HG03064 (cell line): ENCODE data around the gene PPP1R12B.
"Not testable (repeated sequence)": the region's sequence is repeated elsewhere in the genome, so short reads cannot be mapped to it uniquely, and the experiment has no call there.

Experiments used
- ATAC-seq: cut with Tn5 transposase; IDR thresholded peaks from one replicate; pipeline ENCODE4 v1.9.1; 2021; ENCODE audit warnings: low read depth; ENCODE audit not compliant: unreplicated experiment

Gene PPP1R12B

DNA sequence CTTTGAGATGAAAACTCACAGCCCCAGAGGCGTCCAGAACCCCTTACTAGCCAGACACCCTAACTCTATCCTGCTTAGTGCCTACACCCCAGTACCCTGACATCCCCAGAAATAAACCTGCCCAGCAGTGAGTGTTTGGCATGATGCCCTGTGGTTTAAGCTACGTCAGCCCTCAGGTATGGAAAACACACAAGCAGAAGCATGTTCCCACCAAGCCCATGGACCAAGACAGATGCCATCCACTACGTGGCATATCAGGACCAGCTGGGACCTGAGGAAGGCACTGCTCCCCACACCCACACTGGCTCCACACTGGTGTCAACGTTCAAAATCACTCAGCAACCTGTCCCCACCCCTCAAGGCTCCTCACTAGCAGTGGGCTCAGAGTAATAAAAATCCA, 245.3 kb downstream of the PPP1R12B start:
- ATAC-seq, result no peak

DNA sequence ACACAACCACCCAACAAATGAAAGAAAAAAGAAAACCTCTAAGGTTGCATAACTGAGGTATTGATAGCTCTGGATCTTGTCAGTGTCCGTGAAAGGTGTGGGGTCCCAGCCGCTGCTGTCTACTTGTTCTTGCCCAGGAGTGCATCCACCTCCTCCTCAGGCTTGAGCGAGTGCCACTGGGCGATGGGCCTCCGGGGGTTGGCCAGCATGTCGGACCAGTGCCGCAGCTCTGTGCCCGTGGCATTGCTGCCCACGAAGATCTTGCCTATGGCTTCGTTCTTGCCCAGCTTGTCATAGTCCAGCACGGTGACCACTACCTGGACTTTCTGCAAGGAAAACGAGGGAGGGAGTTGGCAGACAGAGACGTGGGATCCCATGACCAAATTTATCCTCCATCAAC, 248.1 kb downstream of the PPP1R12B start:
- no peak for ATAC-seq

DNA sequence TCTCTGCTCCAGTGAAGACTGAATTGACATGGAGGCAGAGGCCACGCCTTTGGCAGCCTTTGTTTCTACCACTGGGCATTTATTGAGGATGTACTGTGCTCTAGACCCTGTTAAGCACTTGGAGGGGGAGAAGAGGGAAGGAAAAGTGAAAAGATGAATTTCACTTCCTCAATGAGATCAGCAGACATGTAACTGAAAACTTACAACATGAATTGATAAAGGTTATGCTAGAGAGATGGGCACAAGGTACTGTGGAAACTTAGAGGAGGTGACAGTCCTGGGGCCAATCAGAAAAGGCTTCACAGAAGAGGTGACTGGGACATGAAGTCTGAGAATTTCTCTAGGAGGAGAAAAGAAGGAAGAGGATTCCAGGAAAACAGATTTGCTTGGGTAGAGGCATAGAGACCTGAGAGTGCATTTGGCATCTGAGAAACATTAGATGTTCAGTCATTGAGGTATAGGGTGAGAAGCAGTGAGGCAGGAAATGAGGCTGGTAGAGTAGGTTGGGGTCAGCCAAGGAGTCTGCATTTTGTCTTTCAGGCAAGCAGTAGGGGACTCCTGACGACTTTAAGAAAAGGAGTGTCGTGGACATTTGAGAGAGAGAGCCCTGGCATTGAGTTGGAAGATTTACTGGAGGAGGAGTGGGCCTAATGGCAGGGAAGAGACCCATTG, 248.7 kb downstream of the PPP1R12B start:
- no peak for ATAC-seq

DNA sequence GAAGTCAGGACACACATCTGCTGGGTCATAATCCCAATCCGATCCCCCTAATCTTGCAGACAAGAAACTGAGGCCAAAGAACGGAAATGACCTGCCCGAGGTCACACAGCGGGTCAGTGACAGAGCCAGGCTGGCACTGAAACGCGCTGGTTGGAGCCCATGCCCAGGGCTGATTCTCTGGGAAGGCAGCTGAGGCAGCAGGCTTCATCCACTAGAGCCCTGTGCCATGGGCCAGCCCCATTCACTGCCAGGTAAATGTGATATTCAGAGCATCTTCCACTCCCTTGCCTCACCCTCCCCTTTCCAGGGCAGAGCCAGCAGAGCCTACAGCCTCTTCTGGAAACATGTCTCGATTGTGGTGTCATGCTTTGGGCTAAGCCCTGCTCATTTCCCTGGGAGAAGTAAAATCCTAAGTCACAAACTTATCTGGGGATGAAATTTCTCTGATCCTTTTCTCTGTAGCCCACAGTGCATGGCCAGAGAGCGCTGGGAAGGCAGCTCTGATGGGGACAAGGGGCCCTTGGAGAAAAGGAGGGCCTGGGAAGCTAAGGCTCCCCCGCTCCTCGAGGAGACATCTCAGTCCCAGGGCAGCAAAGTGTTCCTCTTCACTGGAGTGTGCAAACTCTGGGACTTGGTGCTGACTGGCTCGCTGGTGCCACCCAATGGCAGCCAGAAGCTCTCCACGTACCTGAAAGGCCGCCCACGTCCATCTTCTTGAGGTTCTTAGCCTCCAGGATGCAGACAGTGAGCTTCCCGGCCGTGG, 251.4 kb downstream of the PPP1R12B start:
- no peak for ATAC-seq

DNA sequence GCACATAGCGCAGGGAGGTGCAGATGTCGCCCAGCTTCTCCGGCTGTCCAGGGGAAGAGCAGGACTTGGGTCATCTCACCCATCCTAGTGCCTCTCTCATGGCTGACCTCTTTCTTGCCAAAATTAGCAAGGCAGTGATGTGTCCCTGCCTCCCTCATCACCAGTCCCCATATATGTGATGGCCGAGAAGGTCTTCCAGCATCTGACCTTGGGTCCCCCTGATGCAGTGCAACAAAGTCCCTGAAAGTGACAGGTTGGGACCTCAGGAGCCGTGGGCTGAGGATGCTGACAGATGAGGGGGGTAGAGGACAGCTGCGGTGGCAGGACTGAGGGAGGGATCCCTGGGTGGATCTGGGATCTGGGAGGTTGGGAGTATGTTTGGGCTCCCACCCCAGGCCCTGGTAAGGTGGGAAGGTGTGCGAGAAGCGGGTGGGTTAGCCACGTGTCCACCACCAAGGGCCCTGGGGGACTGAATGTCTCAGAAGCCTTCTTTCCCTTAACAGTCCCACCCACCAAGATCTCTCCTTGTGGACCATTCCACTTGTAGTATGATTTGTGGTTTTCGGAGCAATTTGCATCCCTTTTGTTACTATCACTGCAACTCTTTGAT, 252.0 kb downstream of the PPP1R12B start:
- ATAC-seq, result no peak

DNA sequence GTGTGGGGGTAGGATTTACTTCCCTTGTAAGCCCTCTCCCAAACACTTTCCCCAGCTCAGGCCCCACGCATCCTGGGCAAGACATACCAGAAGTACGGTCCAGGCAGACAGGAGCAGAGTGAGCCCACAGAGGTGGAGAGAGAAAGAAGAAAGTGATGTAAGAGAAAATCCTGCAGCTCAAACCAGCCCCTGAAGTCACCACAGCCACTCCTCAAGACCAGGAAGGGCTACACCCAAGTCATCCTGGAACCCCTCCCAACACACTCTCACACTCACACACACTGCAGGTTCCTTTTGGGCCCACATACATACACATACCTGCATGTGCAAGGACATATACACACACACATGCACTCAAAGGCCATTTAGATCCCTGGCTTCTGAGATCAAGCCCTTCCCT, 254.9 kb downstream of the PPP1R12B start:
- ATAC-seq, result no peak

DNA sequence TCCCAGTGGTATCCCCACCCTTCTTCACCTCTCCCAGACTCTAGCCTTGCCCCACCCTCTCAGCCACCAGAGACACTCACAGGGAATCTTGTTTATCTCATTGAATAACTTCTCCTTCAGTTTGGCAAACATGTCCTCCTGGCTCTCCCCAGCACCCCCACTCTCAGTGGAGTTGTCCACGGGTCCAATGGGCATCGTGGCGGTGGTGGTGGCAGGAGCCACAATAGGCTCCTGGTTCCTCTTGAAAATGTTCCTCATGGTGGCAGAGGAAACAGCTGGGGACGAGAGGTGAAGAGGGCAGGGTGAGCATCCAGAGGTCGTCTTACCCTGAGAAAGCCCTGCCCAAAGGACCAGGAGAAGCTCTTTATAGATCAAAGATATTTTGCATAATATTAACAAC, 257.0 kb downstream of the PPP1R12B start:
- no peak for ATAC-seq

DNA sequence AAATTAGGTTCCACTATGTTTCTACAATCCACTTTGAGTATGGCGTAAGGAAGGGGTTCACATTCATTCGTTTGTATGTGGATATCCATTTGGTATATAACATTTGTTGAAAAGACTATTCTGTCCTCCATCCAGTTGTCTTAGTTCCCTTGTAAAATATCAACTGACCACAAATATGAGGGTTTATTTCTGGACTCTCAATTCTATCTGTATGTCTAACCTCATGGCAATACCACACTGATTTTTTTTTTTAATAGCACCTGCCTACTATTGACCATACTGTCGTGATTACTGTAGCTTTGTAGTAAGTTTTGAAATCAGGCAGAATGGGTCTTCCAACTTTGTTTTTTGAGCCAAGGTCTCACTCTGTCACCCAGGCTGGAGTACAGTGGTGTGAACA, 263.5 kb downstream of the PPP1R12B start:
- not testable (repeated sequence) for ATAC-seq

DNA sequence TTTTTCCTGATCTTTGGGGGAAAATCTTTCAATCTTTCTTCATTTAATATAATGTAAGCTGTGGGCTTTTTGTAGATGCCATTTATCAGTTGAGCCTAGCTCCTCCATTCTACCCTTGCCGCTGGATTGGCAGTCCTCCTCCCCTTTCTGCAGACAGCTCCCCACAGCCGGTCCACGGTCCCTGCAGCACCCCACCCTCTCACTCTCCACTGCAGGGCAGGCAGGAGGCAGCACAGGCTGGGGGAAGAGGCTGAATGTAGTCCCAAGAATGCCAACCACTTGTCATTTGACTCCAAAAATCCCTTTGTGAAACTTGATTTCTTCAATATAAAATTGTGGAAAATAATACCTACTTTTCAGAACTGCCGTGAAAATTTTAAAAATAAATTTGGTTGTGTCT, 265.1 kb downstream of the PPP1R12B start:
- no peak for ATAC-seq

DNA sequence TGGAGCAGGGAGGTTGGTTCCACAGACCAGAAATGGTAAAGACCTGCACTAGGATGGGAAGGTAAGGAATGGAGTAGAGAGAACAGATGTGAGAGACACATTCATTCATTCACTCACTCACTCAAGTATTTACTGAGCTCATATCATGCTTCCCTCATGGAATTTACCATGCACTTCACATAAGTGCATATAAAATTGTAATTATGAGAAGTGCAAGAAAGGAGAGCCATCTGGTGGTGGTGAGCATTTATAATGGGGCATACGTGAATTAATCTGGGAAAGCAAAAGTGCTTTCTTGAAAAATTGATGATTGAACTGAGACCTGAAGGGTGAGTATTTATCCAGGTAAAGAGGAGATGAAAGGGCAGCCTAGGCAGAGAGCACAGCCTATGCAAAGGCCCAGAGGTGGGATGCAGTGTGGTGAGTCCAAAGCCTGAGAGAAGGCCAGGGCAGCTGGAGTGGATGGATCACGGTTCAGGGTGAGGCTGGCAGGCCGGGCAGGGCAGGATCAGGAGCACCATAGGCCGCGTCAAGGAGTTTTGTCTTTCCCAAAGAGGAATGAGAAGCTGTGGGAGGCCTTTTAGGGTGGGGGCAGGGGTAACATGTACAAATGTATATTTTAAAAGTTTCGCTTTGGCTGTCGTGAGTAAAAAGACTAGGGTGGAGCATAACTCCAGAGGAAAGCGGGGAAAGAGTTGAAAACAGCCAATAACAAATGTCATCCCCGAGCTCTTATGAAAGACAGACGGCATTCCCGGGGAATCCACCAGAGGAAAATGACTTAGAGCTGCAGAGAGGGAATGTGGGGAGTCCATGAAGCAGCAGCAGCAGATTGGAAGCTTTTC, 266.1 kb downstream of the PPP1R12B start:
- not testable (repeated sequence) for ATAC-seq

DNA sequence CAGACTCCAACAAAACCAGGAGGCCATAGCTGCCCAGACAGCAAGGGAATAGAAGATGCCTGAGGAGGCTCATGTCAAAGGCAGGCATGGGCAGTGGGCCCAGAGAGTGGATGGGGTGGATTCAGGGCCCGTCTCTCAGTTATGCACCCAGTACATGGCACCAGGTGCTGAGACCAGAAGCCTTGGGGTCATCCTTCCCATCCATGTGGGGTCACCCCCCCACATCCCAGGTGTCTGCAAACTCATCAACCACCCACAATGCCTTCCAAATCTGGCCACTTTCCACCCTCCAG, 266.7 kb downstream of the PPP1R12B start:
- not testable (repeated sequence) for ATAC-seq

DNA sequence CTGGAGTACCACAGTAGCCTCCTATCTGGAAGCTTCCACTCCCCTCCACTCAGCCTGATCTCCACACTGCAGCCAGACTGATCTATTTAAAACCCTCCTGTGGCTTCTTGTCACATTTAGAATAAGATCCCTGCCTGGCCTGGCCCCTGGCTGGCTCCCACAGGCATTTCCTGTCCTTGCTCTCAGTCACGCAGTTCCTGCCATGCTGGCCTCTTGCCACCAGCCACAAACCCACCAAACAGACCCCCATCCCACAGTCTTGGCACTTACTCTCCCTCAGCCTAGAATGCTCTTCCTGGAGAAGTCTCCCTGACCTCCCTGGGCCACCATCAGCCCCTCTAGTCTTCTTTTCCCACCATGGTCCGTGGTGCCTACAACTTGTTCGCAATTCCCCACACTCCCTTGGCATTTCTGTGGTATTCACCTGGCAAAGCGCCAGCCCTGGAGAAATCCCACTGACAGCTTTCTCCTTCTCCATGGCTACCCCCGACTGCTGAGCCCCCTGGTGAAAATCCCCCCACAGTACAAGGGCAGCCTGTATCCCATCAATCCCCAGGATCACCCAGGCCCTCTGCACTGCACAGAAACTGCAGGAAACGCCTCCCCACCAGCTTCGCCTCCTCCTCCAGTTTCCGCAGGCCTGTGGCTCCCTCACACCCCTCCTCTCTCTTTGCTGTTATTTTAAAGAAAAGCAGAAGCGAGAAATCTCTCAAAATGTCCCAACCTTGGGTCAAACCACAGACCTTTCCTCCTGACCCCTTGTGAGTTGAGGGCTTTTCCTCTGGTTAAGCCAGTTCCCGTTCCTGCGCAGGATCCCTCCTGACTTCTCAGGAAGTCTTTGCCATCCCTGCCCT, 267.2 kb downstream of the PPP1R12B start:
- peak; percentile 65 for ATAC-seq

DNA sequence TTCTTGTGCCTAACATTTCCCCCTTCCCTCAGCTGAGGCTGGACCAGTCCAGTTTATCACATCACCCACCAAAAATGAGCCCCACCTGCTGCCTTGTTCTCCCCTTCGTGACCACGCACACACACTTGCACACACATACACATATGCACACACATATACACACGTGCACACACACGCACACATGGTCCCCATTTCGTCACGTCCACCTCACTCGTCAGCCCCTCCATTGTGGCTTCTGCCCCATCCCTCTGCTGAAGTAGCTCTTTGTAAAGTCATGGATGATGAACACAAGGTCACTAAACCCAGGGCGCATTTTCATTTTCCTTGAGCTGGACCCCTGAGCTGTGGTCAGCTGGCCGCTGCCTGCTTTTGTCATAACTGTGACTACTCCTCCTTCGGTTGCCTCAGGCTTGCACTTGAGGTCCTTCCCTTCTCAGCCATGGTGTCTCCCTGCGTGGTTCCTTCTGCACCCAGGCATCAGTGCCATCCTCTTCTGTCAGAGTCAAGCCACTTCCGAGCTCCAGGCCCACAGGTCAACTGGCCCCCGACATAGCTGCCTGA, 267.9 kb downstream of the PPP1R12B start:
- no peak for ATAC-seq

DNA sequence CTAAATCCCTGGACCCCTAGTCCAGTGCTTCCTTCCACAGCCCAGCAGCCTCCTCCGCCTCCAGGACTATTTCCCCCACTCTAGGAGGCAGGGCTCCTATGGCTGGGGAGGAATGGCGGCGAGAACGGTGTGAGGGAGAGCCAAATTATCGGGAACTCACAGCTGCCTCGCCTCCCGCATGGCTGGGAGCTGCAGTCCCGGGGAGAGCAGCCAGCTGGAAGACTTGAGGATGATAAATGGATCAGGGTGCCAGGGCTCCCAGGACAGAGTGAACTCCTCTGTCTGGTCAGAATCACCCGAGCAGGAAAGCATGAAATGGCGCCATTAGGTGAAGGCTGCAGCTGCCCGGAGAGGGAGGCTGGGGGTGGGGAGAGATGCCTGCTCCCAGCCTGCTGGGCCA, 270.5 kb downstream of the PPP1R12B start:
- ATAC-seq, result not testable (repeated sequence)

DNA sequence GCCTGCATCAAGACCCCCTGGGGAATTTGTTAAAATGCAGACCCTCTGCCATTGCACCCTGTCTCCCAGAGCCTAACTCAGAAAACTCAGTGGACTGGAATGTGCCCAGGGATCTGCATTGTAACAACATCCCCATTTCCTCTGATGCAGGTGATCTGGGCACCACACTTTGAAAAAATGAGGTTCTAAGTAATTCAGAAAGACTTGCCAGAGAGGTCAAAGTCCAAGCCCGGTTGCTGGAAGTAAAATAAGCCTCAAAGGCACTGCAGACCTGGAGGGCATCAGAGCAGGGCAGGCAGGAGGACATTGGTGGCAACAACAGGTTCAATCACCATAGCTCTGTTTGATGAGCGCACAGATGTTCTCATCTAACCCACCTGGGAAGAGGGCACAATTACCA, 271.0 kb downstream of the PPP1R12B start:
- ATAC-seq, result no peak

DNA sequence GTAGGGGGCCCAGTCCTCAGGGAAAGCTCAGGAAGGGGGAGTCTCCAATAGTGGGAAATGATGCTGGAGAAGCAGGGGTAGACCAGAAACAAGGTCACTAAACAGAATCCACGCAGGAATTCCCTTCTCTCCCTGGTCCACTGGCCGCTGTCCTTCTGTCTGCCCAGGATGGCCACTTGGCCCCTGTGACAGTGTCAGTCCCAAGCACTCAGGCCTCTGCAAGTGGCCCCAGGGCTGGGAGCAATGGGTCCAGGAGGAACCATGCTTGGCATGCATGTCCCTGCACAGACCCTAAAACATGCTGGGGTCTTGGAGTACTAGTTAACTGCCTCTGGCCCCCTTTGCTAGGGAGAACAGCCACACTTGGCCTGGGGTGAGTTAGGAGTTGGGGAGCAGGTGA, 271.5 kb downstream of the PPP1R12B start:
- ATAC-seq, result not testable (repeated sequence)

DNA sequence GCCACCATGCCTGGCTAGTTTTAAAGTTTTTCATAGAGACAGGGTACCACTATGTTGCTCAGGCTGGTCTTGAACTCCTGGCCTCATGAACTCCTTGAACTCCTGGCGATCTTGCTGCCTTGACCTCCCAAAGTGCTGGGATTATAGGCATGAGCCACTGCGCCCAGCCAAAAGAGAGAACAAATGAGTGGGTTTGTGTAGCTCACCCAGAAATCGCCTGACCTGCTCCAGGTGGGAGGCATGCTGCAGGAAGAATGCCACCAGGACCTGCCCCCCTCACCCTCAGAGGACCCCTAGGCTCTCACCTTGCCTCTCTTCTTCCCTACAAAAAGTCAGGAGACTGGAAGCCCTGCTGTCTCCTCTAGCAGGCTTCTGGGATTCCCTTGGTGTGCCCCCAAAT, 272.9 kb downstream of the PPP1R12B start:
- no peak for ATAC-seq

DNA sequence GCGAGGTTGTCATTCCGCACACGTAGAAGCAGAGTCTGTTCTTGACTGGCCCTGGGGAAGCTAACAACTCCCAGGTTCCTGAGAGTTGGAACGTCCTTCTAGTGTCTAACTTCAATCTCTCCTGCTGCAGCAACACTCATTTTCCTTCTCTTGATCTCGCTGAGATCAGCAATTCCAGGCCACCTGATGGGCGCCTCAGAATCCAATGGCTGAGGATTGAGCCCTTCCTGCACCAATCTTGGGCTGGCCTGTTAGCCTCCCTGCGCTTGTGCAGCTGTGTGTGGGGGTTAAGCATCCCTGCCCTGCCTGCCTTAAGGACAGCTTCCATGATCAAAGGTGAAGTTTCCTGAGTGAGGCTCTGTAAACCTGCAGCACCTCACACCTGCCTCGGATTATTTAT, 273.9 kb downstream of the PPP1R12B start:
- ATAC-seq, result no peak

DNA sequence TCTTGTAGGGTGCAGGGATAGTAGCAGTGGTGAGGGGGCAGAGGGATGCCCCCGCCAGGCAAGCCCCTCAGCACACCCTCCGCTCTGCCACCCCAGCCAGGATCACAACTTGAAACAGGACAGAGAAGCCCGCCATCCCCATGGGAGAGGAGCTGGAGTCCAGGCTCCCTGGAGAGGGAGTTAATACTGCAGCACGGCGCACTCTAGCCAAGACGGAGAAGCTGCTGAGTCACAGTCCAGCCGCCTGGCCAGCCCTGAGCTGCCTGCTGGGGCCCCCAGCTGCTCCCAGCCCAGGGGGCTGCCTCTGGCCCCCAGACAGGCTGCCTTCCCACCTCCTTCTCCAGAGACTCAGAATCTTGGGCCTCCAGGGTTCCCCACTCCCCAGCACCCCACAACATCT, 274.6 kb downstream of the PPP1R12B start:
- no peak for ATAC-seq

DNA sequence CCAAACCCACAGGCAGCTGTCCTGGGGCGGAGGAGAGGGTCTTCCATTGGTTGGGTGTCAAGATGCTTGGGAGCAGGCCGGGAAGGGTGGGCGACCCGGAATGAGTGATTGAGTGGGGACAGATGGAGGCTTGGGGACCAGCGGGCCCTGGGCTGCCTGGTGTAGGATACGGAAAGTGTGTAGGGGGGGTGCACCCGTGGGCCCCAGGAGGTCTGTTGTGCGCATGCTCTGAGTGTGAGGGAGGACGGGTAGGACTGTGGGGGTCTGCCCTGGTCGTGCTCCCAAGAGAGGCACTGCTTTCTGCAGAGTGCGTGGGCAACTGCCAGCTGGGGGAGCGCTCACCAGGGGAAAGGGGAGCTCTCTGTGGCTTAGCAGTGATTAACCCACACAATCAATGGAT, 275.0 kb downstream of the PPP1R12B start:
- not testable (repeated sequence) for ATAC-seq
